GM19239 (cell line): Measurements from ENCODE around the gene SMIM24.
"Not testable (repeated sequence)": the region's sequence is repeated elsewhere in the genome, so short reads cannot be mapped to it uniquely, and the experiment has no call there.

Experiments
- DNase-seq: peaks from one replicate; pipeline ENCODE4 v3.0.0; 2011; ENCODE audit warnings: low spot score; ENCODE audit not compliant: insufficient read length
- FAIRE-seq: peaks from 2 replicates; lab custom pipeline; 2011; peaks lifted over from hg19 to GRCh38; lab: Jason Lieb, UNC

The SMIM24 gene

GRCh38 chr19:3515891-3516422 lies 35.6 kb upstream of the SMIM24 start:
- DNase-seq (no peak), FAIRE-seq (no peak)

GRCh38 chr19:3514930-3515329 lies 34.6 kb upstream of the SMIM24 start:
- FAIRE-seq: no peak
- DNase-seq: no peak

DNA sequence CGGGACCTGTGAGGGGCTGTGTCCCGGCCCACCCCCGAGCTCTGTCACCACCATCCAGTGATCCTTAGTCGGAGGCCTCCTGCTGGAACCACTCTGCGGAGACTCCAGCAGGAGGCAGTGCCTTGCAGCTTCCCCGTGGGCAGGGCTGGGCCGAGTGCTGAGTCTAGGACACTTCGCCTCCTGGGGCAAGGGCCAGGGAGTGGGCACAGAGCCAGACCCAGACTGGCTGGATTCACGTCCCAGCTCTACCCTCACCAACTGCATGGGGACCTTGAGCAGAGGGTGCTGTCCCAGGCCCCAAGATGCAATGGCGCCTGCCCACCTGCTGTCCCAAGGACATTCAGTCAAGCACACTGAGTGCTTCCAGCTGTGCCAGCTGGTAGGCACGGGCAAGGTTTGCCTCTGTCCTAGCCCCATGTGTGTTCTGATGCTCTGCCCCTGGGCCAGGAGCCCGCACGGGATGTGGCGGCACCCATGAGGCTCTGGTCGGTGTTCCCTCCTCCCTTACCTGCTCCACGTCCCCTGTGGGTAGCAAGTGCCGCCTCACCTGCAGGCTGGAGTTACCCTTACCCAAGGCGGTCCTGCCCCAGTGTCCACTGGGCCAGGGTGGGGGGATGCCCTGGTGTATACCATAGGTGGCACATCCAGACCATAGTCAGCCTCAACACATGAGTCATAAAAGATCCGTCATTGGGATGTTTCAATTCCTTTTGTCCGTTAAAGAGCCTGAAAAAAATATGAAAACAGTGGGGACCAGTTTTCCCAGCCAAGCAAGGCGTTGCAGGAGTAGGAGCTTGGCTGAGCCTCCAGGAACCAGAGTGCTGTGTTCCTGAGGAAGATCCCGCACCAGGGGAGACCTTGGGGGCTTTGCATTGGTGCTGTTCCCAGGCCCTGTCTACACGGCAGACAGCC lies 33.2 kb upstream of the SMIM24 start:
- no peak for DNase-seq
- no peak for FAIRE-seq

DNA sequence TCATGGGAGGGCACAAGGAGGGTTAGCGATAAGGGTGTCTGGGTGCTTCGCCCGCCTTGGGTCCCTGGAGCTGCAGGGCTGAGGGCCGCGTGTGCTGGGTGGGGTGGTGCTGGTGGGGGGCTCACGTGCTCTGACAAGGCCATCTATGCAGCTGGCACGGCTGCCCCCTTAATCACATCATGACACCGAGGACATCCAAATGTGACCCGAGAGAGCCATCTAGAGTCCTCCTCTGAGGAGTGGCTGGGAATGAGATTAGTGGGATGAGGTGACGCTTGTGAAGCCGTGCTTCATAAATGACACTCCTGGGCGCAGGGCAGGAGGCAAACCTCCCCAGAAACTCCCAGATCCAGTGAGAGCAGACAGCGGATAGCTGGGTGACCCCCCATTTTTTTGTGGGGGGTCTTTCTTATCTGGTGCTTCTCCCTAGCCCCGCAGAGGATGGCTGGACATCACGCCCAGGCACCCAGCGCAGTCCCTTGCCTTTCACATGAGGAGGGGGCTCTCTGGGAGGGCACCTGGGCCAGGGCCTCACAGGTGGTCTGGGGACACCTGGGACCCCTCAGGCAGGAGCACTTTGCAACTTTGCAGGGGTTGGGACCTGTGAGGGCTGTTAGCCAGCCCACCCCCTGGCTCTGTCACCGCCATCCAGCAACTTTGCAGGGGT lies 32.4 kb upstream of the SMIM24 start:
- FAIRE-seq (no peak), DNase-seq (no peak)

DNA sequence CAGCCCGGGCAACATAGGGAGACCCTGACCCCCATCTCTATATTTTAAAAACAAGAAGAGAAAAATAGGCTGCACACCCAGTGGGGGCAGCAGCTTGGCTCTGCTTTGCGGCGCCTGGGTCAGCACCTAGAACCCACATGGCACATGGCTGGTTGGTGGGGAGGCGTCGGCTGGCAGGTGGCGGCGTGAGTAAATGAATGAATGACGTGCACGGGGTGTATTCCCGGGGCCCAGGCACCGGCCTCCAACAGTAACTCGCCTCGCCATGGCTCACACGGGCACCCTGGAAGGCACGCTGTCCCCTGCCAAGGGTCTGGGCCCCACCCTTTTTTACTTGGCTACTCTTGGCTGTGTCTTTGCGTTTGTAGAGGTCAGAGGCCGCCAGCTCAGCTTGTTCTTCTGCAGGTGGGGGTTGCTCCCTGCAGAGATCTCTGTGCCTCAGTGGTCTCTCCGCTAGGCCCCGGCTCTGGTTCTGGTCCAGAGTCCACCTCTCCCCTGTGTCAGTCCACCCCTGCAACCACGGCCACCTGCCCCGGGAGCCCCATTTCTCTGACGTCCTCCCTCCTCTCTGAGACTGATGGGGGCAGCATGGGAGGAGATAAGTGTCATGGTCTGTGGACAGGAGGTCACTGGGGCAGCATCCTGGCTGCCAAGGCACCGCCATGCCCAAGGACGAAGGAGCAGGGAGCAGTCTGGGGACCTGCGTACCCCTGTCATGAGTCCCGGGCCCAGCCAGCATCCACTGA lies 31.4 kb upstream of the SMIM24 start:
- no peak for DNase-seq
- FAIRE-seq: no peak

- no peak for DNase-seq
- no peak for FAIRE-seq
Observed at GRCh38 chr19:3510727-3511126, 30.4 kb upstream of the SMIM24 start.

GRCh38 chr19:3509566-3509989 lies 29.3 kb upstream of the SMIM24 start:
- no peak for DNase-seq
- FAIRE-seq: no peak

DNA sequence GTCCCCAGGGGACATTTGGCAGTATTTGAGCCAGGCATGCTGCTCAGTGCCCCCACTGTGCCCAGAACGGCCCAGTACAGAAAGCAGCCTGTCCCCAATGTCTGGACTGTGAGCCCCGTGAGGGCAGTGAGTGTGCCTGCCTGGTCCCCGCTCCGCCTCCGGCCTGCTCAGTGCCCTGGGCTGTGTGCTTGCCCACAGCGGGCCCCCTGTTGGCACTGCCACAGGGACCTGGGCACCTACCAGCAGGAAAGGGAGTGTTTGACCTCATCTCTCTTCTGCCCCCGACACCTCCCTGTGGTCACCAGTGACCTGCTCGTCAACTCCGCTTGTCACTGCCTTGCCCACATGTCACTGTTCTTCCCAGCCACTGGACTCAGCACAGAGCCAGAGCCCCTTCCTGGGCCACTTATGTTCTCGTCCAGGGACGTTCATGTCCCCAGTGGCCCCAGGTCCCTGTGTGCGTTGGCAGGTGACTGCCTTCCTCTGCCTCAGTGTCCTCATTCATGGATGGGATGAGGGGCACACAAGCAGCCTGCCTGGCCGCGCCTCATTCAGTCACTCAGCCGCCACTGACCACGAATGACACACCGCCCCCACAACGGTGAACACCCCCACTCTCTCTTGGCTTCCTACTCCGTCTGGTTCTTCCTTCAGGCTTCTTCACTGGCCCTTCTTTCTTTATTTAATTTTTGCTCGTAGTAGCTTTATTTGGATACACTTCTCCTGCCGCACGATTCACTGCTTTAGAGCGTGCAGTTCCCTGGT lies 28.6 kb upstream of the SMIM24 start:
- no peak for DNase-seq
- no peak for FAIRE-seq

DNA sequence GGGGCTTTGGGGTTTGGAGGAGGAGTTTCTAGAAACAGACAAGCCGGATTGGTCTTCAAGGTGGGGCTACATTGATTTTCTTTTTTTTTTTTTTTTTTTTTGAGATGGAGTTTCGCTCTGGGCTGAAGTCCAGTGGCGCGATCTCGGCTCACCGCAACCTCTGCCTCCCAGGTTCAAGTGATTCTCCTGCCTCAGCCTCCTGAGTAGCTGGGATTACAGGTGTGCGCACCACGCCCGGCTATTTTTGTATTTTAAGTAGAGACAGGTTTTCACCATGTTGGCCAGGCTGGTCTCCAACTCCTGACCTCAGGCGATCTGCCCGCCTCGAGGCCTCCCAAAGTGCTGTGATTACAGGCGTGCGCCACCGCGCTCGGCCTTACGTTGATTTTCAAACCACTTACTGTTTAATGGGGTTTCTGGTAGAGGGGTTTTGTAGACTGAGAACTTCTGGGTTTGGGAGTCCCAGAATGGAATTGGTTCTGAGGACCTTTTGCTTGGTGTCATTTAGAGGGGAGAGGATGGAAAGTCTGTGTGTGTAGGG lies 27.9 kb upstream of the SMIM24 start:
- not testable (repeated sequence) for DNase-seq, FAIRE-seq

DNA sequence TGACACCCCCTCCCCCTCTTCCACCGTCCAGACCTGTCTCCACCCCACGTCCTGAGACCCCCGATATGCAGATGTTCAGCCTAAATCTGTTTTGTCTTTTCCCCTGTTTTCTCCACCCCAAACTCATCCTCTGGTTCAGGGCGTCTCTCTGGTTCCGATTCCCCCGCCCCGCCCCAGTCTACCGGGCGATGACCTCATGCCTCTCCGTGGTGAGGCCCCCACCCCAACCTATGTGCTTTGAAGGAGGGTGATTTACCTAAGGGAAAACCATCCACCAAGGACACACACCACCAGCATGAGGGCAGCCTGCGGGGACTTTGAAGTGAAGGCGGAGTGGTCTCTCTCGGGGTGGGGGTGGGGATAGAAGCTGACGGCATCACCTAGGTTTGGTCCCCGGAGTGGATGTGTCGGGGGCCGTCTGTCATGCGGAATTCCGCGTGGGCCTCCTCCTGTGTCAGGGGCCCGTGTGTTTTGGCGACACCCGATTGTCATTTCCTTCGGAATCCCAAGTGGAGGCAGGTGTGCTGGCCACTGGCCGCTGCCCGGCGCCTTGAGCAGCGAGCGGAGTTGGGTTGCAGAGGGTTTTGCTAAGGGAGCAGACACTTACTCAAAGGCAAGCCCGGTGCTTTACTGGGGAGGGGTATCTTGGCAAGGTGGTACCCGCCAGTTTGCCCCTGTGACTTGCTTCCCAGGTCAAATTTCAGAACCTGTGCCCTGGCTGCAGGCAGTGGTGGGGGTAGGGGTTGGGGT lies 27.2 kb upstream of the SMIM24 start:
- FAIRE-seq: no peak
- no peak for DNase-seq

DNA sequence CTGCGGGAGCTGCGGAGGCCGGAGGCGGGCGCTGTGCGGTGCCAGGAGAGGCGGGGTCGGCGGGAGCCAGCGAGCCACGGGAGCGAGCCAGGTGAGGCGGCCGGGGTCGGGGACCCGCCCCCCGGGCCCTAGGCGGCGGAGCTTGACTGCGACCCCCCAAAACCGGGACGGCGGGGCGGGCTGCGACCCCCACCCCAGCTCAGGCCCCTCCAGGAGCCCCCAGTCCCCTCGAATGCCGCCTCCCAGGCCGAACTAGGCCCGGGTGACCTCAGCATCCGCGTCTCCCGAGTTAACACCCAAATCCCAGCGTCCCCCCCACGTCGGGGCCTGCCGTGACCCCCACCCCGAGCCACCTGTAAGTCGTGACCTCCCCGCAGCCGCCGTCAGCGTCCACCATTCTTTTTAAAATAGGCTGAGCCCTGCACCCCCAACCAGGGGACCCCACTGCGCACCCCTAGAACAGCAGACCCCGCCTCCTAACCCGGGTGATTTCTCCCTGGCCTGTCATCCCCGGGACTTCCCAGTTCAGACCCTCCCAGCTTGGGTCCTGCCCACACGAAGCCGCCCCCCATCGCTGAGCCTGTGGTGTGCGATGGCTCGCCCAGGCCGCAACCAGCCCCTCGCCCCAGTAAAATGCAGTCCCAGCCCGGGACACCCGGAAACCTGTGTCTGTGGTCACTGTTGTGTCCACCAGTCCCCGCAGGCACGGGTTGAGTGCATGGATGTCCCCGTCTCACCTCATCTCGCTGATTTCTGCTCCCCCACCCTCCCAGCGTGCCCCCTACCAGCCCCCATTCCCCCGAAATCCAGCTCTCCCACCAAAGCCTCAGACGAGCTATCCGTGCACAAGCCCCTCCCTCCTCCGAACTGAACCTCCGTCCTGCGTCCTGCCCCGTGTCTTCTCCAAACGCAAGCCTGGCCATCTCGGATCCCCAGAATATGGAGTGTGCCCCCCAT lies 26.3 kb upstream of the SMIM24 start:
- FAIRE-seq (no peak), DNase-seq (peak; percentile 57)

GRCh38 chr19:3505598-3506383 lies 25.5 kb upstream of the SMIM24 start, which contains the start of gene FZR1:
FZR1 (plus strand) TSS chr19:3506311; CDS start chr19:3522990, 16,679 bp downstream.
- DNase-seq (peak; percentile 99), FAIRE-seq (peak; percentile 94)

- DNase-seq (no peak), FAIRE-seq (no peak)
Observed at GRCh38 chr19:3504735-3505134, 24.4 kb upstream of the SMIM24 start.

DNA sequence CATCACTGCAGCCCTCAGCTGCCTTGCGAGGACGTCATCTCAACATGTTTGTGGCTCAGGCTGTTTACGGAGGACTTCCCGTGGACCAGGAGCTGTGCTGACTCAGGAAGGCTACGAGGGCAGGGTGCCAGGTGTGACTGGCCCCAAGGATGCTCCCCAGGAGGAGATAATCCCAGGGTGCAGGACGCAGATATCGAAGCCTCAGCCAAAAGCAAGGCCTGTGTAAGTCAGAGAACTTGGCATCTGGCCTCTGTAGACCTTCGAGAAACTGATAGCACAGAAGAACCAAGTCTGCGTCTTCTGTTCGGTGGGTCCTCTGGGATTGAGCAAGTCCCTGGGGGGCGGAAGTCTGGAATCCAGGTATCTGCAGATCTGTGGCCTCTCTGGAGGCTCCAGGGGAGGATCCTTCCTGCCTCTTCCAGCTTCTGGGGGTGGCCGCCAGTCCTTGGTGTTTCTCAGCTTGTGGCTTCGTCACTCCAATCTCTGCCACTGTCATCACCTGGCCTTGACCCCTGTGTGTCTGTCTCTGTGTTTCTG lies 22.8 kb upstream of the SMIM24 start:
- FAIRE-seq (no peak), DNase-seq (no peak)

DNA sequence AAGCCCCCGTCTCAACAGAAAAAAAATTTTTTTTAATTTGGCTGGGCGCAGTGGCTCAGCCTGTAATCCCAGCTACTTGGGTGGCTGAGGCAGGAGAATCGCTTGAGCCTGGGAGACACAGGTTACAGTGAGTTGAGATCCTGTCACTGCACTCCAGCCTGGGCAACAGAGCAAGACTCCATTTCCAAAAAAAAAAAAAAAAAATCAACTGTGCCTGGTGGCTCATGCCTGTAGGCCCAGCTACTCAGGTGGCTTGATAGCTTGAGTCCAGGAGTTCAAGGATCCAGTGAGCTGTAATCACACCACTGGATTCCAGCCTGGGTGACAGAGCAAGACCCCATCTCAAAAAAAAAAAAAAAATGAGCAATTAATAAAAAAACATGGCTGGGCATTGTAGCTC lies 21.5 kb upstream of the SMIM24 start:
- DNase-seq (no peak), FAIRE-seq (no peak)

DNA sequence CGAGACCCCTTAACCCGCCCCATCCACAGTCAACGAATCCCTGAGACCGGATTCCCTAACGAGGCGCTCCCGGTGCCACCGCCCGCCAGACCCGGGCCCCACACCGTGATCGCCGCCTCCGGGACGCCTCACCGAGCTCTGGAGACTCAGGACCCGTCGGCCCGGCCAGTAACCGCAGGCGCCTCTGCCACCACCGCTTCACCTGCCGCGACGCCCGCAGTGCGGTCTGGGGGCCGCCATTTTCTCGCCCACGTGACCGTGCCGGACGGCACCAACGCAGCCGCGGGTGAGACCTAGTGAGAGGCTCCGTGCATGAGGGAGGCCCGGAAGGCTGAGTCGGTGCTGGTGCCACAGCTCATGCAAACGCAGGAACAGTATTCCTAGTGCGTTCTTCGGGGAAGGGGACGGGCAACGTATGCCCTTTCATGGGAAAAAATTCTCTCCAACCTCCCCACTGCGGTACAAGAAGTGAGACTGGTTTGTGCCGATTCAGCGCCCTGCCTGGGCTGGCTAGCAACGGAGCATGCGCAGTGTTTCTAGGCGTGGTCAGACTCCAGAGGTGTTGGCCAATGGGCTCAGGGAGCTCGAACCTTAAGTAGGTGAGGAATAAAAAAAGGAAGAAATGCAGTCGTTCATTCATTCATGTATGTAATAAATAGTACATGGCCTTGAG lies 20.2 kb upstream of the SMIM24 start, which contains the start of gene DOHH:
Gene DOHH, minus strand, starts transcription at position 246 of the 673 bp plus-strand sequence. CDS start 3,860 bp downstream, outside the sequence.
- DNase-seq (peak; percentile 95), FAIRE-seq (peak; percentile 100)
